Central memory CD4-positive, alpha-beta T cell (primary cell): ENCODE data around the gene SEC16A.

Experiments
- DNase-seq: peaks from one replicate; pipeline ENCODE4 v3.0.0; 2022

Gene SEC16A

DNA sequence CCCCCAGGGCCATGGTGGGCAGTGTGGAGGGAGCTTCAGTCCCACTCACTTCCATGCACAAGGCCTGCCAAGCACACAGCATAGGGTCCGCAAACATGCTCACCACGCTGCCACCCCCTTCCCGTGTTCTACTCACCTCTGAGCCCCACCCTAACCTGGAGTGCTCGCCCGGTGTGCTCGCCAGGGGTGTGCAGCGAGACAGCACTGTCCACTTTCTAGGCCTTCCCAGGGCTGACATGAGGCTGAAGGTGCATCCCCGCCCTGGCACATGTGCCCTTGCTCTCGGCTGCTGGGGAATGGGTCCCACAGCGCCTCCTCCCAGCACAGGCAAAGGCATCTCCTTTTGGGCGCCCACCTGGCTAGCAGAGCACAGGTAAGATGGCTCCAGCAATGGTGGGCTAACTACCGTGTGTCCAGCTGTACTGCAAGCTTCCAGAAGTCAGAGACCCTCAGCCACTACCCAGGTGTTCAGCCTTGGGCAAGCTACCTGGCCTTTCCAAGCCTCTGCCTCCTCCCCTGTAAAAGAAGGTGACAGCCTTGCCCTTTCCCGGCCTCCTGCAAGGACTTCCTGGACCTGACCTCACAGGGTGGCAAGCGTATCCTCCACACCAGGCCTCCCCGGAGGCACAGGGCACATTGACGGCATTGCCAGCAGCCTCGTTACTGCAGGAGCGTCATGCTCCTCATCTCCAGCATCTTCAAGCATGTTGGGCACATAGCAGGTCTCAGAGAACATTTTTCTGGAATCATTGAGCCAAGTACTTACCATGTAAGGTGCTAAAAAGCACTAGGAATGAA is 4.2 kb upstream of the SEC16A start:
- DNase-seq = no peak

DNA sequence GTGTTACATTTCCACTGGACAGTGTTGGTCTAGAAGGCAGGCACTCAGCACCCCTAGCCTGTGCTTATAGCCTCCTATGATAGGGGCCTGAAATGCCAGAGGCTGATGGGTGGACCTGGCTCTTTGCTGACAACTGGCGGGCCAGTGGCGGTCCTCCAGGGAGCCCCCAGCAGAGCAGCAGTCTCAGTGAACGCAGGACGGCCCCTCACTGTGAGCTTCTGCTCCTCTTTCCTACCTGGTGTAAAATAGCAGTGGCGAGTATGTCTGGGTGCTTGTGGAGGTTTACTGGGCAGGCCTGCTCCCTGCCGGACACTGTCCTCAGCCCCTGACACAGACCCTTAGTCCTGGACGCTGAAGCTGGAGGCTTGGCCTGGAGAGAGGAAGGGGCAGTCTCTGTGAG is 3.3 kb upstream of the SEC16A start:
- no peak for DNase-seq

DNA sequence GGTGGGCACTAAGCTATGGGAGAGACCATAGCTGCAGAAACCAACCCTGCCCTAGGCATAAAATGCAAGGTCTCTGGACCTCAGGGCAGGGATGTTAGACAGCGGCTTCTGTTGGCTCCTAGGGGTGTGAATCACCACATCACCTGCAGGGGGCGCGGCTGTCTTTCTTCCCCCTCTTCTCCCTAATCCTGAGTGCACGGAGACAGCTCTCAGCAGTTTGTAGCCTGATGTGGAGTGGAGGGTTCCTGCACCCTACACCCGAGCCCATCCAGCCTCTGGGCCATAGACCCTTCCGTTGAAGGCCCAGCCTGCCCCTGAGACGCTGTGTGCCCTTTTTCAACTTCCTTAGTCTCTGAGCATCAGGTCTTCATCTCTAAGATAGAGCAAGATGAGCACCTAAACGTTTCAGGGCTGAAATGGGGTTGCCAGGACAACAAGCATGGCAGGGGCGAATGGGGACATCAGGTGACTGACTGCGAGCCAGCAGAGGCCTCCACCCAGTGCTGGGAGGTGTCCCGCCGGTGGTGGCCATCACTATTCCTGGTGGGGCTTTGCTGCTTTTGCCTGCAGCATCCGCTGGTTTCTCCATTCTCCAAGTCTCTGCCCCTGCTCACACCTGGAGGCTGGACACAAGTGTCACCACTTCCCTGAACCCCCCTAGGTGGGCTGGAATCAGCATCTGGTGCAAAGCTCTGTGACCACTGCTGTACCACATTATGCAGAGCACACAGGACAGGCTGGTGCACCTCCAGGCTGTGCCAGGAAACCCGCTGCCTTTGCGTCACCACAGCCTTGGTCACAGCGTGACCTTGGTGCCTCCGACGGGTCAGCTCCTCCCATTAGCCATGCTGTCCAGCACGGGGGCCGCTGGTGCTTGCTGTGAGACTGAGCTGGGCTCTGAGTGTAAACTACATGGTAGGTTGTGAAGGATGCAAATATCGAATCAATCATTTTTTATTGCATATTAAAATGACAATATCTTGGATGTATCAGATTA is 2.5 kb upstream of the SEC16A start:
- DNase-seq = peak; percentile 75

DNA sequence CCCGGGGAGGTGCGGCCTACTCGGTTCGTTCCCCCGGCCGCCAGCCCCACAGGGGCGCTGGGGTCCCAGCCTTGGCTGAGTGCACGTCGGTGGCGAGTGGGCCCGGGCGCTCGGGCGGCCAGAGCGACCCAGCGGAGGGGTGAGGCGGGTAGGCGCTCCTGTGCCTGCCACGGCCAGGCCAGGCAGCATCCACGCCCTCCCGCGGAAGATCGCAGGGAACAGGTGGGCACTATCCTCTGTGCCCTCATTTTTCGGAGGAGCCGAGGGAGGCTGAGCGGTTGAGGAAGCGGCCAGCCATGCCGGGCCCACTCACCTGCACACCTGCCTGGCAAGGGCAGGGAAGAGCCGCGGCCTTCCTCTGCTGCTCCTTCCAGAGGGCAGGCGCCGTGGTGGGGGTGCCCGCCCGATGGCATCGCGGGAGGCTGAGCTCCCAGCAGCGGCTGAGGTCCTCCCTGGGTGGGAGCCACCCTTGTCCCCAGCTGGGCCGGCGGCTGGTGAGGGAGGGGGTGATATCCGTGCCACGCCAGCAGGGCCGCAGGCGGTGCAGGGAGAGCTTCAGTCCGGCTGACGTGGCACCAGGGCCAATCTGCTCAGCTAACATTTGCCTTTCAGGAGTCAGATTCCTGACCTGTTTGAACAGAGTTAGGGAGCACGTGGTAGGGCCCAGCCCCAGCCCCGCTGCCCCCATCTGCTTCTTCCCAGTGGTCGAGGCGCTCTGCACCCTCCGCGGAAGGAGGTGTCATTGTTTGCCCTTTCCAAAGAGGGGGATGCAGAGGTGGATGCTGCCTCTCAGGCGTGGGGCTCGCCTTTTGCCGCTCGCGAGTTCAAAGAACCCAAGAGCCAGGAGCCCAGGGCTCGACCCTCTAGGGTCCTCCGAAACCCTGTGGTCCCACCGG is 1.6 kb upstream of the SEC16A start:
- DNase-seq = no peak

DNA sequence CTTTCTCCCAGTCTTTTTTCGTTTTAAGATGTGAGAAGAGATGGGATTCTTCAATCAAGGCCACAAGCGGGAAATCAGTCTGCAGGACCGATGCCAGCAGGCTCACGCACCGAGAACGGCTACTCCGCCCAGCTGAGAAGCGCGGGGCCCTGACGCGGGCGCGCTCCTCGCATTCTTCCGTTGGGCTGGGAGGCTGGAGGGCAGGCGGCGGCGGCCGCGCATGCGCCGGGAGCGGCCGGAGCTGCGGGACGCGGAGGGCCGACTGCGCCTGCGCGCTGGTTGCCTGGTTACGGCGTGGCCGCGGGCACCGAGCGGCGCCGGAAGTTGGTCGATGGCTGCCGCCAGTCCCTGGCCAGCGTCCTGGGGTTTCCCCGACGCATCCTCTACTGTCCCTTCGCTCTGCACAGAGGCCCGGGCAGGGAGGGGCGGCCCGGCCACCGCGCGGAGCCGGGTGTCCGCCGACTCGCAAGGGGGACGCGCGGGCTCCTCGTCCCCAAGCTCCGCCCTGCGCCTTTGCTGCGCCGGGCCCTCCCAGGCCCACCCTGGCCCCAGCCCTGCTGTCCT is 831 bp upstream of the SEC16A start:
- peak; percentile 96 for DNase-seq

DNA sequence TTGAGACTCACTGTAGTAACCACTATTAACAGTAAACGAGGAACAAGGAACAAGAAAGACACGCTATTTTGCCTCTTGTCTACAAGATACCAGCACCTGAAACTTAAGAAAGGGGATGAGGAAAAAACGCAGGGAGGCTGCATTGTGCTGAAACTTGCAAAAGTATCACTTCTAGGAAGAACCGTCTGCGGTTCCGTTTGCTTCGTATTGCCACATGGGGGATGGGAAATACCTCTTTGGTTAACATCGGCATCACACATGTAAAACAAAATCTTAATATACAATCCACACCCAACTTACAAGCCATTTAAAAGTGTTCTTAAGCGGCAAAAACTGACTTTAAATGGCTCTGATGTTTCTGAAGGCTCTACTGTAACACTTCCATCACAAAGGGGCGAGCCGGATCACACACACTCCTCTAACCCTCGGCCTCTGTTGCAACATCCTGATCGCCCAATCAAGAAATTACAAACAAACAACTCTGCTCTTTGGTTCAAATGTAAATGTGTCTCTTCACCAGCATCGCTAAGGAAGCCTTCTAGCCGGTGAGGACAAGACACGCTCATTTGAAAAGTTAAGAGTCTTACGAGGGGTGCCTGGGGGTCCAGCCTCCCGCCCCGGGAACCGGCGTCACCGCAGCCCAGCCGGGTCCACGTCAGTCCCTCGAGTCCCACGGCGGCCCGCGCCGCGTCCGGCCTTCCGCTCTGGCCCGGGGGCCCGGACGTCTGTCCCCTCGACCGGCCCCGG is 621 bp downstream of the SEC16A start:
- DNase-seq = peak; percentile 39

DNA sequence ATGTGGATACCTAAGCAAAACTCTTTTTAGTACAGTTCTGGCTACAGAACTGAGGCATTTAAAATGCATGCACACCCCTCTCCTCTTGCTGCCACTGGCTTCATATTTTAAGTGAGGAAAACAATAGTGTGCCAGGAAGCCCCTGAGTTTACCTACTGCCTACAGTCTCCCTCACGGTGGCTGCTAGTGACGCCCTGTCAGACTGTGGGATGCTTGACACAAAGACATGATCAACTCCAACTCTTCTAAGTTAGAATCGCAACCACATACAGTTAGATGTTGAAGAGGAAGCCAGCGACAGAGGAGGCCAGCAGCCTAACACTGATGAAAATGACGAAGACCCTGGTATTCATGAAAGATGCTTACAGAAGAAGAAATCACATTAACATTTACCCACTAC is 1.3 kb downstream of the SEC16A start:
- no peak for DNase-seq

DNA sequence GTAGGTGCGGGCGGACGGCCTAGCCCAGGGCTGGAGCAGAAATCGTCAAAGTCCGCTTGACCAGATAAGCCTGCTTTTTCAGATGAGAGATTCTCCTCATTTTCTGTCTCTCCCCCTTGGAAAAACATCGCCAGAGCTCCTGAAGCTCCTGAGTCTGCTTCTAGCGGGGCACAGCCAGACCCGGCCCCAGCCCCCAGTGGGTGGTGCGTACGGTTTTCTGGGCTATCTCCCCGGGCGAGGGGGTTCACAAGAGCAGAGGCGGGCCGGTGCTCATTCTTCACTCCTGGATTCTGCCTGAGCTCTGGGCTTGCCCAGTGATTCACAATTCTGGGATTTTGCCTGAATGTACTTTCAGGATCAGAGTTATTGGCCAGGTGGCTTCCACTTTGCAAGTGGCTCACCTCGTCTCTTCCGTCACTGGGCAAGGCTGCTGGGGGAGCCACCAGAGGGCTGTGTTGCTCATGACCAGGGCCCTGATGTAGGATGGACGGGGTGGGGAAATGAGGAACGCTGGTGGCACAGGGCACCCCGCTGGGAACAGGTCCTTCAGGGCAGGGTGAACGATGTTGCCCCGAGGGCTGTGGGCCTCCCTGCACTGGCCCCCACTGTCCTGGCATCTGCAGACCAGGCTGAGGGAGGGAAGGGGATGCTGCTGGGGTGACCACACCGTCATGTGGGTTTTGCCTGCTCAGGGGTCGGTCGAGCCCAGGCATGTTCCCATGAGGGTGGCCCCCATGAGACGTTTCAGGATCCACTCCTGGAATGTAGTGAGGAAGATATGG is 6.3 kb downstream of the SEC16A start:
- no peak for DNase-seq

DNA sequence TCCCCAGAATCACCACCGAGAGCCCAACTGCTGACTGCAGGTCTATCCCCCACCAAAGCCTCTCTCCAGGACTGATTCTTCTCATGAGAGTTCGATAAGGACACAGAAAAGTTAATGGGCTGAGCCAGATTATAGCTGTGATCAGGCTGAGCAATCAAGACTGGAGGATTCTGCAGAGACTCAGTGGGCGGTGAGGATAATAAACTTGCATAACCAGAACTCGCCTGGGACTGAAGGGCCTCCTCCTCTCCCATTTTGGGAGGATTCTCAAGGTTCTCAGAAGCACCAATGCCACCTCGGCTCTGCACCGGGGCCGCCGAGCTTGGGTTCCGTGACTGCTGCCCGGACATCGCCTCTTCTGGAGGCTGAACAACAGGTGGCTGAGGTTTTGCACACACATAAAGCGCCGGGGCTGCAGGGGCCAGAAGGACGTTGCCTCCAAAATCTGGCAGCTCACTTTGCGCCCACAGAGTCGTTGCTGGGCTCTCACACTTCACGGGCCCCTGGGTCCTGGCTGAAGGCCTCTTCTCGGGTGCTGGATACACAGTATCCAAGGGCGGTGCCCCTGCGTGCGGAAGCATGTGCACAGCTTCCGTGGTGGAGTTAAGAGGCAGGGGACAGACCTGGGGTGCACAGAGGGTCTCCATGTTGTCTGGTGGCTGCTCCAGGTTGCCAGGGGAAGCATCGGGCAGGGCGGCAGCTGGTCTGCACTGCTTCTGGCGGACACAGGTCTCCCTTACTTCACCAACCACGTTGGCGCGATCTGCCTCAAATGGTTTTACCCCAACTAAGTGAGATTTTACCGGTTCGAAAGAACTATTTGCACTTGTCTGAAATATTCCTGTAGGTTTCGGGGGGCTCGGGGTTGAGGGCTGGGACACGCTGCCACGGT is 7.6 kb downstream of the SEC16A start:
- no peak for DNase-seq

DNA sequence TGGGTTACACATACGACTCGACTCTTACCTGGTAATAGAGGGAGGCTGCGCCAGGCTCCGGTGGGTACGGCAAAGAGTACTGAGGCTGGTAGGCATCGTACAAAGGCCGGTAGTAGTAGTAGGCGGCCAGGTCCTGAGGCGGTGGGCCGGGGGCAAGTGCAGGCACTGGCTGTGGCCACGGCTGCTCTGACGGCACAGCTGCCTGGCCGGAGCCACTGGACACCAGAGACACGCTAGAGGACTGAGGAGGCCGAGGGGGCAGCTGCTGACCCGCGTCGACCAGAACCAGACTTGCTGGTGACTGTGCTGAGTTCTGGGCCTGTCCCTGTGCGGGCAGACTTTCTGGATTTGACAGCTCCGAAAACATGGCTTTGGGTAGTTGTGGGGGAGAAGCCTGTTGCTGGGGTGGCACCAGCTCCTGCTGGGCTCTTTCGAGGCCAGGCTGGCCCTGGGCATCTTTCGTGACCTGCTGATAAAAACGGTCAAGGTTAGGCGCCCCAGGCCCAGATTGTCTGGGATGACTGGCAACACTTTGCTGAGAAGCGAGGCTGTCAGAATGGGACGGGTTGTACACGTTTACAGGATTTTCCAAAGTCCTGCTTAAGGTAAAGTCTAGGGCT is 8.7 kb downstream of the SEC16A start:
- no peak for DNase-seq

DNA sequence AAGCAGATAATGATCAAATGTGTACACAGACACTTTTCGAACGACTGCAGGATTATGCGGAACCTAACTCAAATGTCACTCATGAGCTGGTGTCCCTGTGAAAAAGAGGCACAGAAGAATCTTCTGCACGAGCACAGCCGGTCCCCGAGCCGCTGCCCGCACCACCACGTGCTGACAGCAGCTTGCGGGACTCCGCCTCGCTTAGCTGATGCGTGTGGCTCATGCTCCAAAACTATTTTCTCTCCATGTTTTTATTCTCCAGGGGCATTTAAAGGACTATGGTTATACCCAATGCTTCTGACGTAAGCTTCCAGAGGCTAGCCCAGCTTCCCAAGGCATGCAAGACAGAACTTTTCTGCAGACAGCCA is 9.5 kb downstream of the SEC16A start:
- DNase-seq = no peak

DNA sequence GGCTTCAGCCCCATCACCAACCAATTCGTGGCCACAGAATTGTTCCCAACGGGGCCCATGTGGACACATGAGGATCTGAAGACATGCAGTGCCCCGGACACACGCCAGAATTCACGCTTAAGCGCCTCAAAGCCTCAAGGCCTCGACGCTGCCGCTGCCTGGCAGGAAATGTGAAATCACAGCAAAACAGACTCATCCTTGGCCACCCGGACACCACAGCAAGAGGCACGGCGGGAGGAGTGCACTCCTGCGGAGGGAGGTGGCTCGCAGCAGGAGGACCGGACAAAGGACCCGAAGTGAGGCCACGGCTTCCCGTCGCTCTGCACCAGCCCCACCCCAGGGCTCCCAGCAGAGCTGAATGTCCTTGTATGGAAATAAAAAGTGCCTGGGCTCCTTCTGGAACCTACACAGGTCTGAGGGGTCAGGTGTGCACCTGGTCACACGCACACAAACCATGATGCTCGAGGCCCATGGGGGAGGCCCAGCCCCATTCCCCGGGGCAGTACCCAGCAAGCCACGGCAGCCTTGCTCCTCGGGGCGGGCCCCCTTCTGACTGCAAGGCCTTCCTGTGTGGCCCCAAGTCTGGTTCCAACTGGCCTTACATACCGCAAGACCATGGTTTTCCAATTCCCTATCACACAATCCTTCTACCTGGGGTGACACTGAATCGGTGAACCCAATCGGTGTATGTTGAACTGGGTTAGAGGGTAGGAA is 10.0 kb downstream of the SEC16A start:
- DNase-seq = no peak

DNA sequence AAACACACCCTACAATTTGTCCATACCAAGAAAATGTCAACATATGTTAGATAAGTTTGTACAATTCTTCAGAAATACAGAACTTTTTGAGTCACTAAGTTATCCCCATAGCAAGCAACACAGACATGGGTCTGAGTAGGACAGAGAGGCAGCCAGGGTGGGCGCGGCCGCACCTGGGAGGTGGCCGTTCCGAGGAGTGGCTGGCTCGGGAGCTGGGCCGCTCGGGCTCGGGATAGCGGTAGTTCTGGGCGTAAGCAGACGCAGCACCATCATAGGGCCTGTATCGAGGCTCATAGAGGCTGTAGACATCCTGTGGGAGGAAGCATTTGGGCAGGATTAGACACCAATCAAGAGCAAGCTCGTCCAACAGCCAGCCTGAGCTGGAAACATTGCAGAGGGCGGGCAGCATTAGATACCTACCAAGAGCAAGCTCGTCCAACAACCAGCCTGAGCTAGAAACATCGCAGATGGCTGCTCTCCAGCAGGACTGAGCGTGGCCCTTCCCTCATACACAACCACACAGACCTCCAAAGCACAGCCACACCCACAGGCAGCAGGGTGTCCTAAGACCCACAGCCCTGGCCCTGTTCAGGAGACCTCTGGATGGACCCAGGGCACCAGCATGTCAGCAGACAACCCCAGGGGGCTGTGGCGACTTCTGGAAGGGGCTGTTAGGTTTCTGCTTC is 10.9 kb downstream of the SEC16A start:
- no peak for DNase-seq

DNA sequence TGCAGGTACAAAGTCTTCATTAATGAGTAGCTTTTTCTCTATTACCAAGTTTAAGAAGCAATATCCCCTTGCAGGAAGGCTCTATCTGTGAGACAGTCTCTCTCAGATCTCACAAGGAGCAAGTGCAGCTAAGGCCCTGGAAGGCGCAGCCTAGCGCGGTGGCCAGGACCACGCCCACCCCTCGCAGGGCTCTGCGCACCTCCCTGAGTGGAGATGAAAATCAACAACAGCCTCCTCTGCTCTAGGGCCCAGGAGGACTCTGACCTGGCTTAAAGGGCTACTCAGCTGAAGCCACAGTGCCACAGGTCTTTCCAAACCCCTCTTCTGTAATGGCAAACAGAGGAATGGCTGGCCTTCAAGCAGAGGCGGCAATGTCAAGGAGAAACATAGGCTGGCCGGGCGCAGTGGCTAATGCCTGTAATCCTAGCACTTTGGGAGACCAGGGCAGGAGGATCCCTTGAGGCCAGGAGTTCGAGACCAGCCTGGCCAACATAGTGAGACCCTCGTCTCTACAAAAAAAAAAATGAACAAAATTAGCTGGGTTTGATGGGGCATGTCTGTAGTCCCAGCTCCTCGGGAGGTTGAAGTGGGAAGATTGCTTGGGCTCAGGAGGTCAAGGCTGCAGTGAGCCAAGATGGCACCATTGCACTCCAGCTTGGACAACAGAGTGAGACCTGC is 11.9 kb downstream of the SEC16A start:
- DNase-seq = no peak

DNA sequence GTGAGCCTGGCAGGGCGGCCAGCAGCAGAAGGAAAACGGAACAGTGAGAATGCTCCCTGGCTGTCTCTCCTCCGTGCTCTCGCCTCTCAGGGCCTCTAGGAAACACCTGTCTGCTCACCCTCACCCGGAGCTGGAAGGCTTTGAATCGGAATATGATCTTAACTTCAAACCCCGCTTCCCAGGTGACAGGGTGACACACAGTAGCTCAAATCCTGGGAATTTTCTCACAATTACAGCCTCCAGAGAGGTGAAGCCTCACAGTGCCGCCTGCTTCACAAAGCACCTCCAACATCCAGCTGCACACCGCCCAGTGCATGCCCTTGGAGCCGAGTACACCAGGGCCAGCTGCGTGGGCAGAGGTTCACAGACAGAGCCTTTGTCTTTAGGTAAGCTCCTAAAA is 12.5 kb downstream of the SEC16A start:
- DNase-seq = no peak

DNA sequence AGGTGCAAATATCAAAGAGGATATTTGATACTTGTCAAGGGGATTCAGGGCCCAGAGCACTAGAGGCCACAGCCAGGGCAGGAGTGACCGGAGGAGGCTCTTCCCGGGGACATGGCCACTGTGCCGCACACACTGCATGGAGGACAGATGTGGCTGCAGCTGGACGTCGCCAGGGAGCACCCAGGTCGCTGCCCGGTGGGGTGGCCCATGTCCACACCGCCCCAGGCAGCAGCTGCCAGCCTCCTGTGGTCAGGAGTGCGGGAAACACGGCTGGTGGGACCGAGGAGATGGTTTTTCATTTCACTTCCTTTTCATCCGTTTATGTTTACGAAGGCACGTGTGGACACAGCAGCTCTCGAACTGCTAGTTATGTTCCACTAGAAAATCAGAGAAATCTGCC is 15.1 kb downstream of the SEC16A start:
- no peak for DNase-seq

DNA sequence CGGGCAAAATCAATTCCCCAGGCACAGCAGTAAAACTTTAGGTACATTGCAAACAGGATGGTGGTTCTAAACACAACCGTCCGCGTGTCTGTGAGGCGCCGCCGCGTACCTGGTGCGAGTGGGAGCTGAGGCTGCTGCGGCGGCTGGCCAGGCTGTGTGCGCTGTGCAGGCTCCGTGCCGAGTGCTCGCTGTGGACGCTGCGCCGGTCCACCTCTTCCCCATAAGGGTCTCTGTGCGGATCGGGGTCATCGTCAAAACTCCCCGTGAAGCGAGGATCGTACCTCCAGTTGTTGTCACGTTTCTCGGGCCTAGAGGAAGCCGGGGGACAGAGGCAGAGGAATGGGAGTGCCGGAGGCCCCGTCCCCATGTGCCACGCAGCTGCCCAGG is 16.7 kb downstream of the SEC16A start:
- DNase-seq = no peak
